ENCODE measurements around the gene MGAT5B.

MGAT5B gene

GRCh38 chr17:76903631-76904030 is 35.4 kb downstream of the MGAT5B start:
- DNase-seq (ENCODE audit: low read depth in 1 of 2, low spot score in 1 of 2), result no peak

- DNase-seq (ENCODE audit: low read depth in 1 of 2, low spot score in 1 of 2), result no peak
Observed at GRCh38 chr17:76904116-76904515, 35.9 kb downstream of the MGAT5B start.

DNA sequence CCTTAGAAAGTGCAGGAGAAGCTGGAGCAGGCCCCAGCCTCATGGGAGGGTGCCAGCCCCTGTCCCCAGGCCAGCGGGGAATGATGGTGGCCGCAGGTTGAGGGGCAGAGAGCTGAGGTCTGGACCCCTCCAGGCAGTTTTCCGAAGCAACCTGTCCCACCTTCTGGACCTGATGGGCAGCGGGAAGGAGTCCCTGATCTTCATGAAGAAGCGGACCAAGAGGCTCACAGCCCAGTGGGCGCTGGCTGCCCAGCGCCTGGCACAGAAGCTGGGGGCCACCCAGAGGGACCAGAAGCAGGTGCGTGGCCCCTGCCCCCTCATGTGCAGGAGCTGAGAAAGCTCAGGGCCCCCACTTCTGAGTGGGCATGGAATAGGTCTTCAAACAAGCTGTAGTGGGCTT is 36.8 kb downstream of the MGAT5B start:
- DNase-seq (ENCODE audit: low read depth in 1 of 2, low spot score in 1 of 2), result no peak

DNA sequence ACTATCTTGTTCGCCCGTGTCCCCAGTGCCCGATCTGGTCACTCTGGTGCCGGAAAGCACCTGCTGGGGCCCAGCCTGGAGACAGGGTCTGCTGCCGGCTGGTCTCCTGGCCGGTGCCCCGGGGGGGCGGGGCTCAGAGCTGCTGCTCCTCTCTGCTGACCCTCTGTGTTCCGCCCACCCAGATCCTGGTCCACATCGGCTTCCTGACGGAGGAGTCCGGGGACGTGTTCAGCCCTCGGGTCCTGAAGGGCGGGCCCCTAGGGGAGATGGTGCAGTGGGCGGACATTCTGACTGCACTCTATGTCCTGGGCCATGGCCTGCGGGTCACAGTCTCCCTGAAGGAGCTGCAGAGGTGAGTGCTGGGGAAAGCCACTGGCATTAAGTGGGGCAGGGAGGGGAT is 37.6 kb downstream of the MGAT5B start:
- no peak for DNase-seq (ENCODE audit: low read depth in 1 of 2, low spot score in 1 of 2)

DNA sequence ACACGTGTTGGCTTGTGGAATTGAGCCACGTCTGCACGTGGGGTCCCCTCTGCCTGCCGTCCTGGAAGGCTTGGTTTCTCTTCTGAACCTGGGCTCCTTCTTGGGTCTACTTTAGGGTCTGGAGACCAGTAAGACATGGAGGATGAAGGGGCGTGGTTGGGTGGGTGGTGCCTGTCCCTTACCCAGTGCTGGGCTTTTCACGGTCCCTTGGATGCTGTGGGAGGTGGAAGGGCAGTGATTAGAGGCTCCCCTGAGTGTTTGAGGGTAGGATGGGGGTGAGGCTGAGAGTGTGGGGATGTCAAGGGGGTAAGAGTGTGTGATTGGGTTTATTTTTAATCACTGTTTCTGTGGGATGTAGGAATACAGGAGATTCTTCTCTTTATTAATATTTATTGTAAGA is 38.3 kb downstream of the MGAT5B start:
- DNase-seq (ENCODE audit: low read depth in 1 of 2, low spot score in 1 of 2), result no peak

GRCh38 chr17:76907352-76907751 is 39.1 kb downstream of the MGAT5B start:
- no peak for DNase-seq (ENCODE audit: low read depth in 1 of 2, low spot score in 1 of 2)

DNA sequence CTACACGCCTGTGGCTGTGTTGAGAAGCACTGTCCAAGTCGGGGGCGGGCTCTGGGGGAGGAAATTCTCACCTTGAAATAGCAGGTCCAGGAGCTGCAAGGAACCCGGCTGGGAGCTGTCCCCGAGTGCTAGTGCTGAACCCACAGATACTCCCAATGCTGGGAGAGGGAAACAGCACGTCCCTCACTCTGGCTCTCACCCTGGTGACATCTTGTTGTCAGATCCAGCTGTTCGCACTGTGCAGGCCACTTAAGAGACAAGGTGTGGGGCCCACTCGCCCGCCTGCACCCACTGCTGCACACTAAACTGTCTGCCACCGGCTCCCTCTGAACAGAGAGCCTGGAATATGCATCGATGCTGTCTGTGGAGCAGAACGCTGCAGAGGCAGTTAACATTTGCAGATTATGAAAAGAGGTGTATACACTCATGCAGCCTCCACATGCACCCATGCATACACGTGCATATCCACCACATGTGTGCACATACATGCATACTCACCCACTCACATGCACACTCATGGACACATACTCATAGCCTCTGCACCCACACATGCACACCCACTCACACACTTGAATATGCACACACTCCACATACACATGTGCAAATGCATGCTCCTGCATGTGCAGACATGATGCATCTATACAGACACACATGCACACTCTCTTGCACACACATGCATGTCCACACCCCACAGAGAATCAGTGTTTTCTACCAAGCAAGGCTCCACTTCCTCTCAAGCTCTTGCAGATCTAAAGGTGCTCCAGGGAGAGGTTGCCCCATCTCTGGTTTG is 42.0 kb downstream of the MGAT5B start:
- no peak for DNase-seq (ENCODE audit: low read depth in 1 of 2, low spot score in 1 of 2)

DNA sequence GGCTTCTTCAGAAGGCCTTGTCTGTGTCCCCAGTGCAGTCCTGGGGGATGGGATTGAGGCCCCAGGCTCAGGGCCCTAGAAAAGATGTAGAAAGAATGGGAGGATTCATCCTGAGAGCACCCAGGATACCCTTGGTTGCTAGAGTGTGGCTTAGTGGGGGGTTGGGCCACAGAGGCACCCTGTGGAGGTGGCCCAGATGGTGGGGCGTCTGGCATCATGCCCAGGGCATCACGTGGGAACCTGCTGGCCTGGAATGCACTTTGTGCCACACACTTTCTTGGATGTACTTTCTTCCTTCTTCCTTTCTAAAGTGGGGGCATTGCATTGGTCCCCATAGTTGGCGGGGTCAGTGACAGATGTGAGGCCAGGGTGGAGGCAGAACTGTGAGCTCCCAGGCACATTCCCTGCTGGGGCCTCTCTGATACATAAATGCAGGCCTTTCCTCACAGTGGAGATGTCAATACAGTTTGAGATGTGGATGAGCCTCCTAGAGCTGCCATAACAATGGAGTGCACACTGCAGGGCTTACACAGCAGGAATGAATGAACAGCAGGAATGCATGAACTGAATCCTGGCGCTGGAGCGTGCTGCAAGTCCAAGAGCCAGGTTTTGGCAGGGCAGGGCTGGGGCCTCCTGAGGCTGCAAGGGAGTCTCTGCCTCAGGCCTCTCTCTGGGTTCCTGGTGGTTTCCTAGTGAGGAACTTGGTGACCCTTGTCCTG is 43.3 kb downstream of the MGAT5B start:
- DNase-seq (ENCODE audit: low read depth in 1 of 2, low spot score in 1 of 2), result no peak

- no peak for DNase-seq (ENCODE audit: low read depth in 1 of 2, low spot score in 1 of 2)
Observed at GRCh38 chr17:76912421-76913164, 44.4 kb downstream of the MGAT5B start.

DNA sequence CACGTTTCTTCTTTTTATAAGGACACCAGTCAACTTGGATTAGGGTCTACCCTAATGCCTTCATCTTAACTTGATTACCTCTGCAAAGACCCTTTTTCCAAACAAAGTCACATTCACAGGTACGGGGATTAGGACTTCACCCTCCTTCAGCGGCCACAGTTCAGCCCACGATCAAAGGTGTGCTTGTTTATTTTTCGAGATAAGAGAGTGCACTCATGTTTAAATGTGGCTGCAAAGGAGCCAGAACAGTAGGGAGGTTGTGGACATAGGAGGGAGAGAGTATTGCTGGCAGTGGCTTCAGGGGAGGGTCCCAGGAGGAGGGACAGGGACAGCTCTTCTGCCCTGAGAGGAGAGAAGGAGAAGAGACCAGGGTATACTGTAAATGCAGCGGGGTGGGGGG is 46.7 kb downstream of the MGAT5B start:
- no peak for DNase-seq (ENCODE audit: low read depth in 1 of 2, low spot score in 1 of 2)

- DNase-seq (ENCODE audit: low read depth in 1 of 2, low spot score in 1 of 2), result no peak
Observed at GRCh38 chr17:76915840-76916510, 47.8 kb downstream of the MGAT5B start.

GRCh38 chr17:76917829-76918228 is 49.6 kb downstream of the MGAT5B start:
- DNase-seq (ENCODE audit: low read depth in 1 of 2, low spot score in 1 of 2), result no peak

DNA sequence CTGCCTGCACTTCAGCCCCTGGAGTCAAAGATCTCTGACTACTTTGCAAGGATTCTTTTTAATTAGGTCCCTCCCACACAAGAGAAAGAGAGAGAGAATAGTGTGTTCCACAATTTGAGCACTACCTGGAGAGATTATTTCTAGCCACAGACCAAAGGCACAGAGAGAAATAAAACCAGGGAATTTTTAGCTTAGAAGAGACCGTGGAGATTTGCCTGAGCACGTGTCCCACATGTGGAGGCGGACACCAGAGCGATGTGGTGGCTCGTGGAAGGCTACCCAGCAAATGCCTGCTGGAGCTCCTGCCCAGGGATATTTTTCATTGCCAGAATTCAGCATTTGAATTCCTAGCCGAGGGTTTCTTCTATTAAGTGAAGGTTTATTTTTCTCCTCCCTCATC is 50.6 kb downstream of the MGAT5B start:
- DNase-seq (ENCODE audit: low read depth in 1 of 2, low spot score in 1 of 2), result no peak

- DNase-seq (ENCODE audit: low read depth in 1 of 2, low spot score in 1 of 2), result no peak
Observed at GRCh38 chr17:76920364-76921139, 52.3 kb downstream of the MGAT5B start.

- DNase-seq (ENCODE audit: low read depth in 1 of 2, low spot score in 1 of 2), result no peak
Observed at GRCh38 chr17:76921340-76922036, 53.3 kb downstream of the MGAT5B start.

- no peak for DNase-seq (ENCODE audit: low read depth in 1 of 2, low spot score in 1 of 2)
Observed at GRCh38 chr17:76922084-76922483, 53.9 kb downstream of the MGAT5B start.

GRCh38 chr17:76922967-76923366 is 54.8 kb downstream of the MGAT5B start:
- no peak for DNase-seq (ENCODE audit: low read depth in 1 of 2, low spot score in 1 of 2)

DNA sequence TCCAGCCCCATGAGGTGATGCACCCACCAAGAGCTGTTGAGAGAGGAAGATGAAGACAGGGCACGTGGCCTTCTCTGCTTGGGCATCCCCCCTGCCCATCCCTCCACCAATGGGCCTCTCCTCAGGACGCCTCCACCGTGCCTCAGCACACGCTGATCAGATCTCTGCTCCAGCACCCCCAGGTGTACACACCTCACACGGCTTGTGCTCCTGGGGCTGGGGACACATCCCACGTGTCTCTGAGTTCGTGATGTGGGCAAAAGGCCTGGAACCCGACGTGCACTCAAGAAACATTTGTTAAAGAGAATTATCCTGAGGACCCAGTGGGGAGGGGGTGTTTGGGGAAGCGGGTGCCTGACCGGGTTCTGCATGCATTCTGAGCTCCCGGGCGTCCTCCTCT is 55.3 kb downstream of the MGAT5B start:
- no peak for DNase-seq (ENCODE audit: low read depth in 1 of 2, low spot score in 1 of 2)

- no peak for DNase-seq (ENCODE audit: low read depth in 1 of 2, low spot score in 1 of 2)
Observed at GRCh38 chr17:76924345-76925342, 56.4 kb downstream of the MGAT5B start.
